Neural progenitor cell (in vitro differentiated cells): Measurements from ENCODE around the gene KDM3B. TPM values are rescaled to one million over a fixed set of nuclear protein-coding genes. Genes with fewer than 3 reads are reported as not detected.

ENCODE experiments used
- DNase-seq: peaks from one replicate; pipeline ENCODE4 v3.0.0-alpha.2; 2016; ENCODE audit warnings: low spot score
- H2AFZ ChIP-seq: fragments of 200-600 bp; sonication (generic); replicated peaks from 2 replicates; pipeline ENCODE4 v1.6.1; 2016; ENCODE audit warnings: antibody characterized with exemption
- H3F3A ChIP-seq: fragments of 200-600 bp; sonication (generic); 2 replicates; pipeline ENCODE4 v1.6.1; 2016; ENCODE audit warnings: antibody characterized with exemption, low read depth
- H3K27ac ChIP-seq: fragments of 200-600 bp; sonication (generic); 2 replicates; pipeline ENCODE4 v1.5.1; 2016; ENCODE audit warnings: mild to moderate bottlenecking
- H3K27me3 ChIP-seq: fragments of 200-600 bp; sonication (generic); 2 replicates; pipeline ENCODE4 v1.6.1; 2016; ENCODE audit warnings: mild to moderate bottlenecking, moderate library complexity
- H3K36me3 ChIP-seq: fragments of 200-600 bp; sonication (generic); 2 replicates; pipeline ENCODE4 v1.5.1; 2016
- H3K4me1 ChIP-seq: fragments of 200-600 bp; sonication (generic); 2 replicates; pipeline ENCODE4 v1.6.1; 2016; ENCODE audit warnings: mixed run types
- H3K4me2 ChIP-seq: fragments of 200-600 bp; sonication (generic); 2 replicates; pipeline ENCODE4 v1.6.1; 2016
- H3K4me3 ChIP-seq: fragments of 200-600 bp; sonication (generic); 2 replicates; pipeline ENCODE4 v1.5.1; 2016
- H3K79me2 ChIP-seq: fragments of 200-600 bp; sonication (generic); 2 replicates; pipeline ENCODE4 v1.6.1; 2016; ENCODE audit warnings: low read depth
- H3K9ac ChIP-seq: fragments of 200-600 bp; sonication (generic); 2 replicates; pipeline ENCODE4 v1.6.1; 2016
- H3K9me3 ChIP-seq: fragments of 200-600 bp; sonication (generic); 2 replicates; pipeline ENCODE4 v1.5.1; 2016; ENCODE audit warnings: low read depth
- H4K20me1 ChIP-seq: fragments of 200-600 bp; sonication (generic); 2 replicates; pipeline ENCODE4 v1.6.1; 2016; ENCODE audit warnings: low read depth
- H3K27ac Mint-ChIP-seq: 3 replicates; pipeline ENCODE4 v1.8.0; 2021; ENCODE audit warnings: mixed read lengths
- H3K27me3 Mint-ChIP-seq: 2 replicates; pipeline ENCODE4 v1.8.0; 2022; ENCODE audit warnings: low read depth, mild to moderate bottlenecking, inconsistent platforms, moderate library complexity, mixed read lengths; ENCODE audit not compliant: insufficient read depth
- H3K36me3 Mint-ChIP-seq: 3 replicates; pipeline ENCODE4 v1.8.0; 2021; ENCODE audit warnings: mixed read lengths
- H3K4me1 Mint-ChIP-seq: 3 replicates; pipeline ENCODE4 v1.8.0; 2021; ENCODE audit warnings: mixed read lengths
- H3K4me3 Mint-ChIP-seq: 3 replicates; pipeline ENCODE4 v1.8.0; 2021; ENCODE audit warnings: mild to moderate bottlenecking, moderate library complexity, mixed read lengths
- H3K9me3 Mint-ChIP-seq: 3 replicates; pipeline ENCODE4 v1.8.0; 2020; ENCODE audit warnings: mixed read lengths
- EZH2 ChIP-seq: fragments of 200-600 bp; sonication (generic); IDR thresholded peaks from 2 replicates; pipeline ENCODE4 v1.6.1; 2017; ENCODE audit warnings: antibody characterized with exemption, mild to moderate bottlenecking, moderate library complexity
- EZH2phosphoT487 ChIP-seq: fragments of 200-600 bp; sonication (generic); IDR thresholded peaks from 2 replicates; pipeline ENCODE4 v1.6.1; 2017; ENCODE audit warnings: antibody characterized with exemption
- total RNA-seq: library from RNA; depleted of rRNA; stranded (reverse); fragments of >200 nt; gene quantifications from 2 replicates; pipeline ENCODE4 v1.2.3, GENCODE V29; 2015; ENCODE audit warnings: low replicate concordance
- TF ChIP-seq, protein P1 (sequence below): fragments of 200-600 bp; sonication (generic); IDR thresholded peaks from 2 replicates; pipeline ENCODE4 v1.5.1; 2017; ENCODE audit warnings: antibody characterized with exemption, mild to moderate bottlenecking

Gene KDM3B
- total RNA-seq, 1 donor from 2014 or later: 136 TPM

DNA sequence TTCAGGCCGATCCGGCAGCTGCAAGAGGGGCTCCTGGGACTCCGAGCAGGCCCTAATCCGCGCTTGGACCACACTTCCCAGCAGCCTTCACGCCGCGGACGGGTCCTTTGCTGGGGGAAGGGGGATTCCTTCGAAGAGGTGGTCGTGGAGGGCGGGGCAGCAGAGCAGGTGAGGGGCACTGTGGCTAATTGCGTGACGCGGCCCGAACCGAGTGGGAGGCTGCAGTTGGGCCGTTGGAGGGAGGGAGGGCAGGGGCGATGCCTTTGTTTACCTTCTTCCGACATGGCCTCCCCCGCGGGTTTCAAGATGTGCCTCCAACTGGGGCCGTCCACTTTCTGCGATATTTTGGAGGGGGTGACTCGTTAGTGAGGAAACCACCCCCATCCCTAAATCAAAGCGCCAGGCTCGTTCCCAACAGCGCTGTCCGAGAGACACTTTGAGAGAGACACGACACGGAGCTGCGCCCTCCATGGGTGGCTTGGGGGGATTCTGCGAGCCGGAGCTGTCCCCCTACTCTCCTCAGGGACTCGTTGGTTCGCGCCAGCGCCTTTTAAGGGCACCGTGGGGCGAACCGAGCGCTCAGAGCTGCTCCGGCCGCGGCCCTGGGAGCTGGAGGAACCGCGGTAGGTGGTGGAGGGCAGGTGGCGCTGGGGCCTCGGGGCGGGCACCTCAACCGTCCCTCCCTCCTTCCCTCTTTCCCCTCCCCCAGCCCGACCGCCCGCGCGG lies 14.6 kb upstream of the KDM3B start, which contains the start of gene FAM53C:
TSS of gene FAM53C (plus strand) at position 582 of the 726 bp plus-strand sequence. CDS start 3,070 bp downstream, outside the sequence.
- DNase-seq: peak; percentile 97
- Histone ChIP-seq H2AFZ (peak within 1 kb of the TSS; percentile 95), H3F3A (peaks cover 19% of the 10 kb centered on the region), H3K27ac (peak within 1 kb of the TSS; percentile 100), H3K4me3 (peak within 1 kb of the TSS; percentile 84), H3K4me1 (peaks cover 24% of the 10 kb centered on the region), H3K9ac (peak within 1 kb of the TSS; percentile 100), H3K27me3 (no peaks in the 10 kb centered on the region), H3K36me3 (no peaks in the 10 kb centered on the region), H4K20me1 (peaks cover 24% of the 10 kb centered on the region), H3K79me2 (peaks cover 47% of the 10 kb centered on the region), H3K9me3 (no peaks in the 10 kb centered on the region), H3K4me2 (peak within 1 kb of the TSS; percentile 97)
- H3K36me3 Mint-ChIP-seq: peaks cover 10% of the 10 kb centered on the region
- peaks cover 28% of the 10 kb centered on the region for H3K4me1 Mint-ChIP-seq
- H3K27ac Mint-ChIP-seq: peak within 1 kb of the TSS; percentile 100
- TF ChIP-seq EZH2phosphoT487 (no peak), EZH2 (no peak)
- TF ChIP-seq, protein P1, sequence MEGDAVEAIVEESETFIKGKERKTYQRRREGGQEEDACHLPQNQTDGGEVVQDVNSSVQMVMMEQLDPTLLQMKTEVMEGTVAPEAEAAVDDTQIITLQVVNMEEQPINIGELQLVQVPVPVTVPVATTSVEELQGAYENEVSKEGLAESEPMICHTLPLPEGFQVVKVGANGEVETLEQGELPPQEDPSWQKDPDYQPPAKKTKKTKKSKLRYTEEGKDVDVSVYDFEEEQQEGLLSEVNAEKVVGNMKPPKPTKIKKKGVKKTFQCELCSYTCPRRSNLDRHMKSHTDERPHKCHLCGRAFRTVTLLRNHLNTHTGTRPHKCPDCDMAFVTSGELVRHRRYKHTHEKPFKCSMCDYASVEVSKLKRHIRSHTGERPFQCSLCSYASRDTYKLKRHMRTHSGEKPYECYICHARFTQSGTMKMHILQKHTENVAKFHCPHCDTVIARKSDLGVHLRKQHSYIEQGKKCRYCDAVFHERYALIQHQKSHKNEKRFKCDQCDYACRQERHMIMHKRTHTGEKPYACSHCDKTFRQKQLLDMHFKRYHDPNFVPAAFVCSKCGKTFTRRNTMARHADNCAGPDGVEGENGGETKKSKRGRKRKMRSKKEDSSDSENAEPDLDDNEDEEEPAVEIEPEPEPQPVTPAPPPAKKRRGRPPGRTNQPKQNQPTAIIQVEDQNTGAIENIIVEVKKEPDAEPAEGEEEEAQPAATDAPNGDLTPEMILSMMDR: no peak
- peaks cover 7% of the 10 kb centered on the region for H3K27me3 Mint-ChIP-seq
- peak within 1 kb of the TSS; percentile 98 for H3K4me3 Mint-ChIP-seq
- H3K9me3 Mint-ChIP-seq: no peaks in the 10 kb centered on the region

DNA sequence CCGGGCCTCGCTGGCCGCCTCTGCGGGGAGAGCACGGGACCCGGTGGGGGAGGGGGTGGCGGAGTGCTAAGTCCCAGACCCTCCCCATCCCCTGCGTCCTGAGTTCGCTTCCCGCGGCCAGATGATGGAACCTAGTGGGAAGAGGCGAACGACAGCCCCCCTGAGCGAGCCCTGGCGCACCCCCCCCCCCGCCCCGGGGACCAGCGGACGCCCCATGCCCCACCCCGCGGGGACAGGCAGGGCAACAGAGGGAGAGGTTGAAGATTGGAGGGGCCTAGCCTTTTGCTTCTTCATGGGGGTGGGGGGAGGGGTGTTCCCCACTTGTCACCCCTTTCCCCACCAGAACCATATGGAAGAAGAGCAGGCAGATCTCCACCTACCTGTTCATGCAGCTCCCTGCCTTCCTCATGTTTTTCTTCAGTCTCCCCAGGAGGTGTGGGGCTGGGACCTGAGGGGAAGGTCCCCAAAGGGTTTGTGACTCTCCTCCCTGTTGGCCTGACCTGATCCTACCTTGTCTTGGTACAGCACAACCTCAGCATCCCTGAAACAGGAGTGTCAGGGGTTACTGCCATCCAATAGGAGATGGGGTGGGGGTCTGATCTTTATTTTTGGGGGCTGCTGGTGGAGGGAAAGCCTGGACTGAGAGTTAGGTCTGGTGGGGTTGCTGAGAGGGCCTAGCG lies 13.9 kb upstream of the KDM3B start:
- H3K9ac ChIP-seq: peak overlapping the region; percentile 100
- Mint-ChIP-seq H3K4me1 (peaks cover 28% of the 10 kb centered on the region), H3K27ac (peak overlapping the region; percentile 98), H3K4me3 (peak overlapping the region; percentile 98), H3K36me3 (peaks cover 12% of the 10 kb centered on the region), H3K9me3 (no peaks in the 10 kb centered on the region), H3K27me3 (peaks cover 7% of the 10 kb centered on the region)
- H3K4me3 ChIP-seq: peak overlapping the region; percentile 84
- H3K79me2 ChIP-seq: peaks cover 54% of the 10 kb centered on the region
- H3K36me3 ChIP-seq: no peaks in the 10 kb centered on the region
- peaks cover 19% of the 10 kb centered on the region for H3F3A ChIP-seq
- no peak for TF ChIP-seq EZH2phosphoT487
- TF ChIP-seq, protein P1: no peak
- TF ChIP-seq EZH2: no peak
- peaks cover 27% of the 10 kb centered on the region for H4K20me1 ChIP-seq
- H2AFZ ChIP-seq: no peak overlapping the region
- H3K27me3 ChIP-seq: no peaks in the 10 kb centered on the region
- peak overlapping the region; percentile 97 for H3K4me2 ChIP-seq
- H3K27ac ChIP-seq: peak overlapping the region; percentile 100
- no peak for DNase-seq
- peaks cover 24% of the 10 kb centered on the region for H3K4me1 ChIP-seq
- H3K9me3 ChIP-seq: no peaks in the 10 kb centered on the region

DNA sequence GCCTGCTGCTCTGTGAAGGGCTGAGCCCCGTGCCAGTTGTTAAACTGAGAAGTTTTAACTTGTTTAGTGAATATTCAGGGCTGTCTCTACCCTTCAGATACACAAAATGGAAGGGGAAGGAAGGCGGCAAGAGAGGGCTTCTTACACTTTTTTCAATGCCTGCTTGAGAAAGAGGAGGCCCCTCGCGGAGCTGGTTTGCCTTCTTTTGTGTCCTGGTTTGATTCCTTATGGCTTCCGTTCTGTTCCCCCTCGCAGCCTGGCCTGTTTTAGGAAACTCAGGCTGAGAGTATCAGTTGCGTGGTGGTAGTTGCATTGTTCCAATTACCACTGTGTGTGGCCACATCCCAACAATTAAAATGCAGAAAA lies 13.4 kb upstream of the KDM3B start:
- Histone ChIP-seq H3K4me1 (peaks cover 24% of the 10 kb centered on the region), H3K4me3 (peak overlapping the region; percentile 84), H3K27me3 (no peaks in the 10 kb centered on the region), H3F3A (peaks cover 19% of the 10 kb centered on the region), H3K27ac (peak overlapping the region; percentile 100), H3K9ac (peak overlapping the region; percentile 100), H3K4me2 (peak overlapping the region; percentile 97), H3K36me3 (no peaks in the 10 kb centered on the region), H3K9me3 (no peaks in the 10 kb centered on the region), H2AFZ (no peak overlapping the region), H3K79me2 (peaks cover 59% of the 10 kb centered on the region), H4K20me1 (peaks cover 31% of the 10 kb centered on the region)
- Mint-ChIP-seq H3K4me3 (peak overlapping the region; percentile 98), H3K9me3 (no peaks in the 10 kb centered on the region), H3K27me3 (peaks cover 7% of the 10 kb centered on the region), H3K4me1 (peaks cover 28% of the 10 kb centered on the region), H3K36me3 (peaks cover 12% of the 10 kb centered on the region), H3K27ac (peak overlapping the region; percentile 98)
- peak; percentile 62 for DNase-seq
- TF ChIP-seq, protein P1: no peak
- TF ChIP-seq EZH2phosphoT487: no peak
- TF ChIP-seq EZH2: no peak
